Left renal cortex interstitium (tissue), 4 donors: ENCODE results near the gene EFCAB7. TPM values are rescaled to one million over a fixed set of nuclear protein-coding genes. Genes with fewer than 3 reads are reported as not detected.
A peak's percentile ranks its signal among the peaks of the same experiment; 100 is the strongest.
"Not testable (repeated sequence)": the region's sequence is repeated elsewhere in the genome, so short reads cannot be mapped to it uniquely, and the experiment has no call there.

Experiments used
- DNase-seq, 4 donors: peaks; one replicate each; pipeline ENCODE4 v3.0.0-alpha.2; 2013; ENCODE audit warnings: low read depth in 4 of 4, low spot score in 2 of 4, missing footprints in 1 of 4
- polyA plus RNA-seq, 4 donors: library from polyadenylated mRNA; unstranded; fragments of 120-200 nt; gene quantifications; one replicate each; pipeline ENCODE4 v1.2.1, GENCODE V29; 2013; ENCODE audit not compliant: insufficient read length in 4 of 4

The EFCAB7 gene
- polyA plus RNA-seq, 4 donors, result 19.6 to 27.9 (median 23.7) TPM

DNA sequence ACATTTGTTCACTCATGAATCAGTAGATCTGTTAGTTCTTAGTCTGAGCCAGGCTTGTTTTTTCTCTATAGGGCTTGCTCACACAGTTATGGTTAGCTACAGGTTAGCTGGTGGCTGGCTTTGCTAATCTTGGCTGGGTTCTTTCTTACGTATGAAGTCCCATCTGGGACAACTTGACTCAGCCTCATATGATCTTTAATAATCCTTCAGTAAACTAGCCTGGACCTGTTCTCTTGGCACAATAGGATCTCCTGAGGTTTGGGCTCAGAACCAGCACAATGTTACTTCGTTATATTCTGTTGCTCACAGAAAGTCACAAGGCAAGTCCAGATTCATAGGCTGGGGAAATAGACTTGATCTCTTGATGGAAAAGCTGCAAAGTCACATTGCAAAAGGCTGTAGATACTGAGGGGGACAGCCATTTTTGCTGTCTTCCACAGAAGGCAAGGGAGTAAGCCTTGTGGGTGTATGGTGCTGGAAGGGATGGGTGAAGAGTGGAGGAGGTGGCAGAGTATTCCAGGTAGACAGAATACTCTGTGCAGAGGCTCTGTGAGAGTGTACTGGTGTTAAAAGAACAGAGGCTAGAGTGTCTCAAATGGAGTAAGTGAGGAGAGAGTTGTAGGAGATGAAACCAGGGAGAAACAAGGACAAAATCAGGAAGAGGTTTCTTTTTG lies 24.4 kb downstream of the EFCAB7 start:
- DNase-seq, result no peak

DNA sequence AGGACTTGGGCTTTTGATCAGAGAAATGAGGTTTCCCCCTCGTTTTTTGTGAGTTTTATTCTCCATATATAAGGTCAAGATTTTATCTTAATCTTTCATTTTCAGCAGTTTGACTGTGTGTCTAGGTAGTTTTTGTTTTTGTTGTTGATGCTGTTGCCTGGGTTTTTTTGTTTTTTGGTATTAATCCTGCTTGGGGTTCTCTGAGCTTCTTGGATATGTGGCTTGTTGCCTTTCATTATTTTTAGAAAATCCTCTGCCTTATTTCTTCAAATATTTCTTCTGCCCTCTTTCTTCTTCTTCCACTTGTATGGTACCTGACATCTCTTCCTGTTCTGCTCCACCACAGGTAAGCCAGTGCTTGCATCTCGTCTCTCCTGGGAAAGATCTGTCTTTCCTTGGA lies 25.0 kb downstream of the EFCAB7 start:
- no peak for DNase-seq

DNA sequence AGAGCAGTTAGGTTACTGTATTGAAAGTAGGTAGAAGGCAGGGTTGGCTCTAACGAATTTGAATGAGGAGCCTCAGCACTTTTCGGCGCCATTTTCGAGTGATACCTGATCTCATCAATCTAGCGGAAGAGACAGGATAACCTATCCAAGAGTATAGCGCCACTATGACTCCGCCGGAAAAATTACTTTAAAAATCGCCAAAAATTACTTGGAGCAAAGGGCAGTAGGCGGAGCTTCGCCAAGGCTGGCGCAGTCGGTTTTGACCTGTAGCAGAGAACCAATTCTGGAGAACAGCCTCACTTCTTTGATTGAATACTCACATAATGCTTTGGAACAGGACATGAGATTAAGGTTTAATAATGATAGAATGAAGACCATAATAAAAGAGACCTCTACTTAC lies 25.6 kb downstream of the EFCAB7 start:
- no peak for DNase-seq

DNA sequence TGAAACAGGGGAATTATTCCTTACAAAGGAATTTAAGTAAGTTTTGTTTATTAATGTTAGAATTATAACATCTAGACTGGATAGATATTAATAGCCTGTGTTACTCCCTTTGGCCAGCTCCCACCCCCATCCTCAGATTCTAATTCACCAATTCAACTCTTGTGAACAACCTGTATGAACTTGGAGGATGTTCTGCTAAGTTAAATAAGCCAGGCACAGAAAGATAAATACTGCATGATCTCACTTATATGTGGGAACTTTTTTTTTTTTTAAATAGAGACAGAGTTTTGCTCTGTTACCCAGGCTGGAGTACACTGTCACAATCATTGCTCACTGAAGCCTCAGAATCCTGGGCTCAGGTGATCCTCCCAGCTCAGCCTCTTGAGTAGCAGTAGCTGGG lies 32.2 kb downstream of the EFCAB7 start:
- no peak for DNase-seq

DNA sequence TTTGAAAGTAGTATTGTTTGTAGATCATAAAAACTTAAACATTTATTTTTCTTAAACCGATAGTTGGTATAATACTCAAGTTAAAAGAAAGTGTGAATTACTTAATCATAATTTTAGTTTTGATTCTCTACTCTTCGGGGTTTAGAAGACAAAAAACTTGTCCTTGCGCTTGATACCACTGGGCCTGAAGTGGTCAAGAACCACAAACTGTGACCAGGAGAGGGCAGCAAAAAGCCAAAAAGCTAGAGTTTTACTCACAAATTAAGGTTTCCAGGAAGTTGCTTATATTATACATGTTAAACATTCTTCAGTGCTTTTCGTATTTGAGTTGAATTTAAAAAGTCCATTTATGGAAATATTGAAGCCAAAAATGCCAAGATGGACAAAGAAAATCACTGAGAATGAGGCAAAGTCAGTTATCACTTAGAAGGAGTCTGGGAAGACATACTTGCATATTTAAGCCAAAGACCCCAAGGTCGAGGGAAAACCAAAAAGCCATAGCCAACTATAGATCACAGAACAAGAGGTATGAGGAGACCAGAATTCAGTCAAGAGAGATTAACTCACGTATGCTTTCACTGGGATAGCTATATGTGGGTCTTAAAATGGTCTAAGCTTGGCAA lies 34.2 kb downstream of the EFCAB7 start:
- peak in 1 of 4 donors; percentile 9 for DNase-seq

DNA sequence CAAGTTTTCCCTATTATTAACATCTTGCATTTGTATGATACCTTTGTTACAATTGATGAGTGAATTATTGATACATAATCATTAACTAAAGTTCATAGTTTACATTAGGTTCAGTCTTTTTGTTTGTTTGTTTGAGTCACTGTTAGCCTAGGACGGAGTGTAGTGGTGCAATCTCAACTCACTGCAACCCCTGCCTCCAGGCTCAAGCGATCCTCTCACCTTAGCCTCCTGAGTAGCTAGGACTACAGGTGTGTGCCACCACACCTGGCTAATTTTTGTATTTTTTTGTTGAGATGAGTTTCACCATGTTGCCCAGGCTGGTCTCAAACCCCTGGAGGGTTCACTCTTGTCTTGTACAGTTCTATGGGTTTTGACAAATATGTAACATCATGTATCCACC lies 36.0 kb downstream of the EFCAB7 start:
- DNase-seq, result no peak

DNA sequence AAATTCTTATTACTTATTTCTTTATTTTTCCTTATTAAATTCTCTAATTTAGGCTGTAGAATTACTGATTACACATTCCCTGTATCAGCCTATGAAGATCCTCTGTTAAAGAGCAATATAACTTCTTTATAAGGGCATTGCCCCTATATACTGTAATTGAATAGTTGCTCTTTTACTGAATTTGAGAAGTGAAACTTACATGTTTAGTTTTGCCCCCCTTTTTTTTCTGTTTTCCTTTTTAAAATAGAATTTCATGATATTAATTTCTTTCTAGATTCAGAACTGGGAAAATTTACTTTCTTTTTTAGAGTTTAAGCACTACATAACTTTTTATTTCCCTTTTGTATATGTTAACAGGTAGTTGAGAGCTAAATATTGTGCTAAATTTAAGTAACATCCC lies 40.4 kb downstream of the EFCAB7 start:
- no peak for DNase-seq

DNA sequence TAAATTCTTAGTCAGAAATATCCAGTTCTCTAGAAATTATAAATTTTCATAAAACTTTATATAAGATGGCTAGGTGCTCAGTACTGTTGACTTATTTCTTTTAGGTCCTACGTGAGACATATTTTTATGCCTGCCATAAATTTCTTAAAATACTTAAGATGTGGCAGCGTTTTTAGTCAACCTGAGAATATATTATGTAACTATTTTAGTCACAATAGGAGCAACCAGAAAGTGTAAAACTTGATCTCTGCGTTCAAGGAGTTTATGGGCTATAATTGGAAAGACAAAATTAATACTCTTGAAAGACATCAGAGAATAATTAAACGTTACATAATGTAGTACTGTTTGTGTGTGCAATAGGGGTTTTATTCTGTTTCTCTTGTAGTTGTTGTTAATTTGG lies 45.7 kb downstream of the EFCAB7 start:
- DNase-seq, result no peak

DNA sequence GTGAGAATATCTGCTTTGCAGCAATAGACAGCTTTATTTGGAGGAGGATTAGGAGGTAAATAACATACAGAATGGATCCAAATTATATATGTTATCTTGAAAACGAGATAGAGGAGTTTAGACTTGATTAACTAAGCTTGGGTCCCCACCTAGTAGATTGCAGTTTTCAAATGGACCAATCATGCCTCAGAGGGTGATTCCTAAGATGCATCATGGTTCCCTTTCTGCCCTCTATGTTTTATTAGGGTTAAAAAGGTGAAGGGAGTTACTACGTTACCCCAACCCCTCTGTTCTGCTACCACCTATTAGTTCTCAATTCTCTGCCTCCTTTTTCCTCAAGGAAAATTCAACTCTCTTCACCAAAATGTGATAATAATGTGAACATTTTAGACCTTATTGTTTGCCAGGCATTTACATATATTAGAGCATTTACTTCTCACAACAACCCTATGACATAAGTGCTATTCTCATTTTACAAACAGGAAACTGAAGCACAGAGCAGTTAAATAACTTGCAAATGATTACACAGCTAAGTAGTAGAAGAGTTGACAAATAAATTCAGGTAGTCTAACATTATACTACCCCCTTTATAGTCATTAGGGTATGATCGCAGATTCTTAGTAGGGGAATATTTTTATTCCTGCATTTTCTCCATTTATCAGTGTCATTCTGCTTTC lies 46.5 kb downstream of the EFCAB7 start:
- no peak for DNase-seq

DNA sequence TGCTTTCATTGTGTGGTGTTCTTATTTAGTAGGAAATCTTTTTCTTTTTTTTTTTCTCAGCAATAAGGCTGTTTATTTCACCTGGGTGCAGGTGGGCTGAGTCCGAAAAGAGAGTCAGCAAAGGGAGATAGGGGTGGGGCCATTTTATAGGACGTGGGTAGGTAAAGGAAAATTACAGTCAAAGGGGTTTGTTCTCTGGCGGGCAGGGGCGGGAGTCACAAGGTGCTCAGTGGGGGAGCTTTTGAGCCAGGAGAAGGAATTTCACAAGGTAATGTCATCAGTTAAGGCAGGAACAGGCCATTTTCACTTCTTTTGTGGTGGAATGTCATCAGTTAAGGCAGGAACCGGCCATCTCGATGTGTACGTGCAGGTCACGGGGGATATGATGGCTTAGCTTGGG lies 49.4 kb downstream of the EFCAB7 start:
- not testable (repeated sequence) for DNase-seq

DNA sequence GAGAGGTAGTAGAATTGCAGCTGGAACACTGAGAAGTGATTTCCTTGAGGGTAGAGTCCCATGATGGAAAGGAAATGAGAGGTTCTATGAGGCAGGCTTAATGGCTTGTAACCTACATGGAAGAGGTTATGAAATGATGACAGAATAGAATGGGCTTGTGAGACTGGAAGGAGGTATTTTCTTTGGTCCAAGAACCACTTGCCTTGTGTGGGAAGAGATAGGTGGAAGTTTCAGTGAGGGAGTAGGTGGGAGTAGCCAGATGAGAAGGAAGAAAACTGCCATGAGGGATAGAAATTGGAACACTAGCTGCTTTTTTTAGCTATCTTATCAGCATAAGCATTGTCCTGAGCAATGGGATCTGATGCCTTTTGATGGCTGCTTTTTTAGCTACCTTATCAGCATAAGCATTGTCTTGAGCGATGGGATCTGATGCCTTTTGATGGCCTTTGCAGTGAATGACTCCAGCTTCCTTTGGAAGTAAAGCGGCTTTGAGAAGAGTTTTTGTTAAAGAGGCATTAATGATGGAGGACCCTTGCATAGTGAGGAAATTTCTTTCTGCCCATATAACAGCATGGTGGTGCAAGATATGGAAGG lies 51.0 kb downstream of the EFCAB7 start:
- not testable (repeated sequence) for DNase-seq

DNA sequence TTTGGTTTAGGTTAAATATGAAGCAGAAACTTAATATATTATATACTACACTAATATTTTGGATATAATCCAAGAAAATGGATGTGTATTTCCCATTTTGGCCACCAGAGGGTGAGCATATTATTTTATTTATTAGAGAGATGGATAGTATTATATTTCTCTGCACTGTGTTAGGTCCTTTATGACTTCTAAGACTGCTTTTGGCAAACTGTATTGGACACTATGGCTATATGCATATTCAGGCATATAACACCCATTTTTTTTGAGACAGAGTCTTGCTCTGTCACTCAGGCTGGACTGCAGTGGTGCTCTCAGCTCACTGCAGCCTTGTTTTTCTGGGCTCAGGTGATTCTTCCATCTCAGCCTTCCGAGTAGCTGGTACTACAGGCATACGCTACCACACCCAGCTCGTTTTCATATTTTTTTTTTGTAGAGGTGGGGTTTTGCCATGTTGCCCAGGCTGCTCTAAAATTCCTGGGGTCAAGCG lies 52.1 kb downstream of the EFCAB7 start:
- DNase-seq, result no peak

DNA sequence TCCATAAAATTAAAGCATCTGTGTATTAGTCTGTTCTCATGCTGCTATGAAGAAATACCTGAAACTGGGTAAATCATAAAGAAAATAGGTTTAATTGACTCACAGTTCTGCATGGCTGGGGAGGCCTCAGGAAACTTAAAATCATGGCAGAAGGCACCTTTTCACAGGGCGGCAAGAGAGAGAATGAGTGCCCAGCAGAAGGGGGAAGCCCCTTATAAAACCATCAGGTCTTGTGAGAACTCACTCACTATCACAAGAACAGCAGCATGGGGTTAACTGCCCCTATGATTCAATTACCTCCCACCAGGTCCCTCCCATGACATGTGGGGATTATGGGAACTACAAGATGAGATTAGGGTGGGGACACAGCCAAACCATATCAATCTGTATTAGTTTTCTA lies 63.0 kb downstream of the EFCAB7 start:
- not testable (repeated sequence) for DNase-seq

DNA sequence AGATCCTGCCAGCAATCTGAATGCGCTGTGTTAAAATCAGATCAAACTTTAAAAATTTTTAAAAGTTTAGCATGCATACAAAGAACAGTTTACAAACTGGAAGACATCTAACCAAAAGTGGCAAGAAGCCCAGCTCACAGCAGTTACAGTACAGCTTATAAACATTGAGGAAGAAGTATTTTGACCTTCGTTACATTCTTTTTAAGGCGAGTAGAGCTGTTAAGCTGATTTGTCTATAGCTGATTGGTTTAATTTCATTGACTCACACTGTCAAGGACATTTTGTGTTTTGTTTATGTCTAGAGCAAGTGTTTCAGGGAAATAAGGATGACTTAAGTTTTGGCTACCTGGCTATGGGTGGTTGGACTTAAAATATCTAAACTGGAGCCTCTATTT lies 66.8 kb downstream of the EFCAB7 start:
- no peak for DNase-seq

DNA sequence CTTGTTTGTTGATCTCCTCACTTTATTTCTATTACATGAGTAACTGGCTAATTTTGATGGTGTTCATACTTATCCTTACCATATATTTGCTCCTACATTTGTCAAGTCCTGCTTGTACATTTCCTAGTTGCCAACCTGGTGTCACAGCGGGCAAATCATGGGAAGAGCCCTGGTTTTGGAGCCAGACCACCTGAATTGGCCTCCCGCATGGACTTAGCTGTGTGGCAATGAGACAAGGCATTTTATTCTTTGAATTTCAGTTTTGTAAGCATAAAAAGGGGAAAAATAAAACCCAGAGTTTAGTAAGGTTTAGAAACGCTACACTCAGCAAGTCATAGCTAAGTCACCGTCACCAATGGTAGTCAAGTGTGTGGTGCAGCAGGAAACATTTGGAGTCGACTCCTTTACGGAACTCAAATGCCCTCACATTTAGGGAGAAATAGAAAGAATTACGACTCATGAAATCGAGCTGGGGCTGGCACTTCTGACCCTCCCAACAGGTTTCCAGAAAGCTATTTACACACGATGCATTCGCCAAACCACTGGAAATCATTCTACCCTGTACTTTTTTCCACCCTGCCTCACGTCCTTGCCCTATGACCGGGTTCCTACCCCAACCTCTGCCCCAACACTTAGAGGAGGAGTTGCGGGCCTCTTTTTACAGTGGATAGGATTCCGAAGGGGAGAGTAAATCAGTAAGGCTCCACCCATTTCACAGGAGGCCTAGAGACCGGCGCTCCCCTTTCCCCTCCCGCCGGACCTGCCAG lies 69.4 kb downstream of the EFCAB7 start:
- peak in 3 of 4 donors; percentile 18 to 29 (median 22) for DNase-seq

DNA sequence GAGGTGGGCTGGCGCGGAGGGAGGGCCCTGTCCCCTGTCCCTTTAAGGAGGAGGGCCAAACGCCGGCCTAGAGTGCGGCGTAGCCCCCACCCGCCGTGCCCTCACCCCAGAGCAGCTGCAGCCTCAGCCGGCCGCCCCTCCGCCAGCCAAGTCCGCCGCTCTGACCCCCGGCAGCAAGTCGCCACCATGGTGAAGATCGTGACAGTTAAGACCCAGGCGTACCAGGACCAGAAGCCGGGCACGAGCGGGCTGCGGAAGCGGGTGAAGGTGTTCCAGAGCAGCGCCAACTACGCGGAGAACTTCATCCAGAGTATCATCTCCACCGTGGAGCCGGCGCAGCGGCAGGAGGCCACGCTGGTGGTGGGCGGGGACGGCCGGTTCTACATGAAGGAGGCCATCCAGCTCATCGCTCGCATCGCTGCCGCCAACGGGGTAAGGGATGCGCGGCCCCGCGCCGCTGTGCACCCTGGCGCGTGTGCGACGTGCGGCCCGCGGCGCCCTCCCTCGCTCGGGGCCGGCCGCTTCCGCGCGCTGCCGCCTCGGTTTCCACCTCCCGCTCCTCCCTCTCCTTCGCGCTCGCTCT lies 70.1 kb downstream of the EFCAB7 start, which contains the start of gene PGM1:
Gene PGM1, plus strand, starts transcription at position 109 of the 583 bp plus-strand sequence. Its CDS starts 78 bp downstream, at position 187.
- DNase-seq, result peak; percentile 46 to 63 (median 60)

DNA sequence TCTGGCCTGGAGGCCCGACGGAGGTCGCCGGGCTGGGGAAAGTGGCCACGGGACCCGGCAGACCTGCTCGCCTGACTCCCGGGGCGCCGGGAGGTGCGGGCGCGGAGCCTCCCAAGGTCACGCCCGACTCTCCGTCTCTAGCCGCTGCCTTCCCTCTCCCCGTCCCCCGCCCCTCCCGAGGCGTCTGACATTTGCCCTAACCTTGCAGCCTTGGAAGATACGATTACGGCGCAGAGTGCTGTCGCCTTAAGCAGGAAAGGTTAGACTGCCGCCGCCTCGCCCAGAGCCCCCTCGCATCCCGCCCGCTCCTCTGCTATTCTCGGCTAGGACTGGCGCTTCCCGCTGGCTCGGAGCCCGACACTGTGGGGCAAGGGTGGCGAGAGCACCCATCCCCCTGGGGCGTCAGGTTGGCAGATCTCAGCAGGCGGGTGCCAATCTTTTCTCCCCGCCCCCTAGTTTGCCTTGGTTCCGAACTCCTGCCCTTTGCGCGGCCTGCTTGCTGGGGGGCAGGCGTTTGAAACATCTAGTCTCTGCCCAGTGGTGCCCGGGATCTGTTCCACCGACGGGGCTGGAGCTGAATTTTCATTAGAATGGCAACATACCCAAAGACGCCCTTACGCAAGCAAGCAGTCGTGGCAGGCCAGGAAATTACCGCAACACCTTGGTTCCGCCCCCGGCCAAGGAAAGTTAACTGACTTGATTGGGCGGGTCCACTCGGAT lies 70.7 kb downstream of the EFCAB7 start:
- peak; percentile 13 to 49 (median 37) for DNase-seq

DNA sequence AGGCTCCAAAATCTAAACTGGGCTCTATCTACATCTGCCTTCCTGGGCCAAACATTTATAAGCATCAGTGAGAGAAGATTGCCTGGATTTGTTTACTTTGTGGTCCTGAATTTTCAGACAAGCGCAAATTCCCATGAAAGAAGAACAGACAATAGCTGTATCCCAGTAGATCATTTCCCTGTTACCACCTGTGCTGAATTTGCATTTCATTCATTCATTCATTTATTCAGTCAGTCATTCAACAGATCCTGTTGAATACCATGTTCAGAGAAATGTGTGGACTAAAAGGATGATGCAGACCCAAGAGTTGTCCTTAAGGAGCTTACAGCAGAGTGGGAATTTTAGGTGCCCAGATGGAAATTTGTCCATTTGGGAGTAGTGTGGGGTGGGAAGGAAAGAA lies 72.1 kb downstream of the EFCAB7 start:
- DNase-seq, result no peak

DNA sequence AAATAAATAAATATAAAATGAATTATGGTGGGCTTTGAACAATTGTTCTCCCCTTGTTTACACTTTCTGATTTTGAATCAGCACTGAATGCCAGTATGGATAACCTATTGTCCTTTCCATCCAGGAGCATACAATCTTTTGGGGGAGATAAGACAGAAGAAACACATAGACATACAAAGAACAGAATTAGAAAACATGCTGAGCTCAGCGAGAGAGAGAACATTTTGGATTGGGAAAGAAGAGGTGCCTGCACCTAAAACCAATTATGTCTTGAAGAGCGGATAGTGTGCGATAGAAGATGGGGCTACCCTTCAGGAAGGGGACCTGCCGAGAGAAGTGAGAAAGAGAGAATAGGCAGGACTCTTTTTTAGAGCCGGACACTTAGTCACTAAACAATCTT lies 76.5 kb downstream of the EFCAB7 start:
- DNase-seq, result no peak

DNA sequence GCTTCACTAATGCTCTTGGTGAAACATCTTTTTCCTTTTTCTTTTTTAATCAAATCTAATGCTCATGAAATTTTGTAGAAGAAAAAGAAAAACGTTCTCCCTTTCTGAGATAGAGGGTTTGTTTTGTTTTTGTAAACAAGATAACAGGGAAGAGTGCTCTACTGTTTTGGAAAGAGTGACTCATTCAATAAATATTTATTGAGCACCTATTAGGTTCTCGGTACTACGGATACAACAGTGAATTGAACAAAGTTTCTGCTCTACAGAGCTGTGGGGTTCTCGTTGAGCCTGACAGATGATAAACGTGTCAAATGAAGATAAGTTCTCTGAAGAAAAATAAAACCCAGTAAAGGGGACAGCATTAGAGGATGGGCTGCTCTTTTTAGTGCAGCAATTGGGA lies 76.9 kb downstream of the EFCAB7 start:
- no peak for DNase-seq
